Heart right ventricle (tissue), 16 donors: Measurements from ENCODE around the gene ST6GALNAC3. TPM values are rescaled to one million over a fixed set of nuclear protein-coding genes. Genes with fewer than 3 reads are reported as not detected.

Experiments
- ATAC-seq, 8 donors: fragments of 200-7000 bp; cut with Tn5 transposase; one replicate each; pipeline ENCODE4 v1.9.1; 2020; ENCODE audit warnings: mild to moderate bottlenecking in 8 of 8, moderate library complexity in 8 of 8, moderate number of reproducible peaks in 1 of 8
- DNase-seq, 2 donors: peaks; one replicate each; pipeline ENCODE4 v3.0.0-alpha.2; 2020
- H3K27ac ChIP-seq, 10 donors: fragments of 200-600 bp; sonication (generic) in 2 of 10; one replicate each; pipeline versions ENCODE4 v1.5.0 to v1.8.0; 2020 to 2022; ENCODE audit warnings: mild to moderate bottlenecking in 3 of 10
- H3K27me3 ChIP-seq, 7 donors: fragments of 200-600 bp; one replicate each; pipeline ENCODE4 v1.8.0; 2021 to 2022; ENCODE audit warnings: mild to moderate bottlenecking in 2 of 7
- H3K36me3 ChIP-seq, 9 donors: fragments of 200-600 bp; sonication (generic) in 1 of 9; one replicate each; pipeline versions ENCODE4 v1.5.0 to v1.8.0; 2020 to 2022; ENCODE audit warnings: mild to moderate bottlenecking in 2 of 9
- H3K4me1 ChIP-seq, 9 donors: fragments of 200-600 bp; sonication (generic) in 1 of 9; one replicate each; pipeline versions ENCODE4 v1.5.0 to v1.8.0; 2020 to 2022; ENCODE audit warnings: mild to moderate bottlenecking in 4 of 9
- H3K4me3 ChIP-seq, 10 donors: fragments of 200-600 bp; sonication (generic) in 2 of 10; one replicate each; pipeline versions ENCODE4 v1.5.0 to v1.8.0; 2020 to 2022; ENCODE audit warnings: mild to moderate bottlenecking in 7 of 10, moderate library complexity in 2 of 10
- H3K9me3 ChIP-seq, 11 donors: fragments of 200-600 bp in 10 of 11; sonication (generic) in 2 of 11; one replicate each; pipeline versions ENCODE4 v1.5.0 to v1.8.0; 2013 to 2022; ENCODE audit warnings: mild to moderate bottlenecking in 2 of 11, control low read depth in 1 of 11, moderate library complexity in 1 of 11
- whole genome bisulfite sequencing, 2 donors: extraction: QIAGEN DNeasy Blood & Tissue Kit; methylation state at CpG; one replicate each; pipeline ENCODE4 v1.1.7; 2013; ENCODE audit warnings: inconsistent platforms in 1 of 2; 5-methylcytosine and 5-hydroxymethylcytosine counted together
- intact Hi-C, 10 donors: fragments of 100-400 bp; cut with DNase I; formaldehyde crosslinking; loops; one replicate each; pipeline versions ENCODE4 v1.11.1 to v1.14.2; 2022
- polyA plus RNA-seq, 2 donors: library from polyadenylated mRNA; stranded (reverse); fragments of 200-250 nt; gene quantifications; one replicate each; pipeline ENCODE4 v1.2.3, GENCODE V29; 2013
- total RNA-seq, 10 donors: library from RNA; stranded (reverse); fragmentation: NEBNext Ultra II Directional in 3 of 10; extraction: Animal tissue kit (Norgen Biotek cat#: 25700) in 3 of 10; gene quantifications; one replicate each; pipeline versions ENCODE4 v1.2.1 to v1.2.4, GENCODE V29; 2021 to 2023
- TF ChIP-seq, protein P1 (sequence below), 9 donors: fragments of 200-600 bp; sonication (generic) in 2 of 9; IDR thresholded peaks; one replicate each; pipeline versions ENCODE4 v1.5.0 to v1.8.0; 2021 to 2022; ENCODE audit warnings: antibody characterized with exemption in 9 of 9, mild to moderate bottlenecking in 5 of 9, moderate library complexity in 1 of 9
- donor health status: Arrhythmogenic right ventricular cardiomyopathy.
- donor health status: ischemic (EF 13 %, LVEDD 7.1; RV severe dilation, severe dysfunction).
- donor health status: healthy with polysubstance abuse.
- donor health status: DM: no; HTN: yes; CAD: no.
- donor health status: DM: no; HTN: no; CAD: no.
- donor health status: ischemic (EF 25% LVEDD 6.9; RV normal size, moderate dysfunction).
- donor health status: ischemic (EF 25% LVEDD 5.7; RV mildly dilated, moderate dysfunction).
- donor health status: healthy.
- donor health status: DM: yes; HTN: yes; CAD: no.
- donor health status: Ischemic cardiomyopathy.
- donor health status: ischemic (EF 35%, LVEDD 5.7; RV mildly dilated, moderate dysfunction).
- donor health status: nonischemic (EF 11% LVEDD 7.7; RV severe dilation, severe dysfunction).
- donor health status: DM: yes; HTN: yes; CAD: no.
- donor health status: PGD.
- donor health status: ischemic (EF 29% LVEDD 5.4; RV normal size, mild dysfunction).
- donor health status: nonischemic (EF 23%, LVEDD 6.1; RV moderate dilation, normal function).

ST6GALNAC3 gene
- total and polyA plus RNA-seq, 12 donors: 2.8 to 10.3 (median 4.8) TPM

DNA sequence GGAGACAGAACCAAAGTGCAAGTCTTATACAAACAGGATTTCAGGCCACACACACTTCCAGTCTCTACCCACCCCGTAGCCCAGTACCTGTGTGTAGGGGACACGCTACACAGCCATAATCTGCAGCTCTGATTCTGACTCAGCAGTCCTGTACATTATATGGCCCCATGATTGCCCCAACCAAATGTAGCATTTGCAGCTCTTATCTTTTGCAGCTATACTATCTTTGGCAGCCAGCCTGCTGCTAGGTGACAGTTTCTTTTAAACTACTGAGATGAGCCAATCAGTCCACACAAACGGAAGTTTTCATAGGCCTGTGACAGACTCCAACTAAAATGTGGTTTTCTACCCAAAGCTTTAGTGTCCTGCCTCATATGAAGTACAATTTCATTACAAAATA is 533.2 kb downstream of the ST6GALNAC3 start:
- H3K4me3 ChIP-seq: no peak overlapping the region
- intact Hi-C loops: no loop called here

DNA sequence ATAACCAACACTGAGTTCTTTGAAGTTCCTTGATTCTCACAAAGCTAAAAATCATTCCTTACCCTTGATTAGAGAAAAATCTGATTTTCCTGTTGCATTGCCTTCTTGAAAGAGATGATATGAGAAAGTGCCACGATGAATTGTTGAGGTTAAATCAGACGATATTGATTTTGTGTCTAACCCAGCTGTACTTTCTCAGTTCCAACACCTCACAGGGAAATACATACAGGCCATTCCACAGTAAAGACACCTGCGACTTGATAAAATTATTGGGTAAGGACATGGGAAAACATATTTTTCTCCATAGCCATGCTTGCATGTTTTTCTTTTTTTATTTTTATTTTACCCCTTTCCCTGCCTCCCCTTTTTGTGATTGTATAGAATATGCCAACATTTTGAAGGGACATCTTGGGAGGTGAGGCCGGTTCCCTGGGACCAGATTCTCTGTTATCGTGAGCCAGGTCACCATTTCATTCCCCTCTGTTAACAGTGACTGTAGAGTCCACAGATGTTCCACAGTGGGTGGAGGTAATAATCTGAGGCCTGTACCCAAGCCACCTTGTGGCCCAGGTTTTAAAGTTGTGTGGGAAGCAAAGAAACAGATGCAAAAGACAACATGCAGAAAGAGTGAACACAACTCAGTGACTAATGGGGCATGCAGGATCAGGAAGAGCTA is 537.4 kb downstream of the ST6GALNAC3 start:
- H3K4me3 ChIP-seq: no peak overlapping the region
- no peaks in the 10 kb centered on the region for H3K27me3 ChIP-seq
- no peak for ATAC-seq
- no peaks in the 10 kb centered on the region for H3K9me3 ChIP-seq
- H3K36me3 ChIP-seq: no peaks in the 10 kb centered on the region
- H3K27ac ChIP-seq: no peak overlapping the region
- WGBS, 2 donors: 93 to 97% methylated on average over 5 of the region's 5 CpGs
- intact Hi-C loops: no loop called here
- TF ChIP-seq, protein P1, sequence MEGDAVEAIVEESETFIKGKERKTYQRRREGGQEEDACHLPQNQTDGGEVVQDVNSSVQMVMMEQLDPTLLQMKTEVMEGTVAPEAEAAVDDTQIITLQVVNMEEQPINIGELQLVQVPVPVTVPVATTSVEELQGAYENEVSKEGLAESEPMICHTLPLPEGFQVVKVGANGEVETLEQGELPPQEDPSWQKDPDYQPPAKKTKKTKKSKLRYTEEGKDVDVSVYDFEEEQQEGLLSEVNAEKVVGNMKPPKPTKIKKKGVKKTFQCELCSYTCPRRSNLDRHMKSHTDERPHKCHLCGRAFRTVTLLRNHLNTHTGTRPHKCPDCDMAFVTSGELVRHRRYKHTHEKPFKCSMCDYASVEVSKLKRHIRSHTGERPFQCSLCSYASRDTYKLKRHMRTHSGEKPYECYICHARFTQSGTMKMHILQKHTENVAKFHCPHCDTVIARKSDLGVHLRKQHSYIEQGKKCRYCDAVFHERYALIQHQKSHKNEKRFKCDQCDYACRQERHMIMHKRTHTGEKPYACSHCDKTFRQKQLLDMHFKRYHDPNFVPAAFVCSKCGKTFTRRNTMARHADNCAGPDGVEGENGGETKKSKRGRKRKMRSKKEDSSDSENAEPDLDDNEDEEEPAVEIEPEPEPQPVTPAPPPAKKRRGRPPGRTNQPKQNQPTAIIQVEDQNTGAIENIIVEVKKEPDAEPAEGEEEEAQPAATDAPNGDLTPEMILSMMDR (IDR thresholded peaks at IDR 0.05): no peak
- DNase-seq: no peak
- H3K4me1 ChIP-seq: peaks cover 0 to 16% (median 0%) of the 10 kb centered on the region in 9 donors

More for the DNA sequence above, 533.2 kb downstream of the ST6GALNAC3 start:
- Histone ChIP-seq H3K36me3 (no peaks in the 10 kb centered on the region), H3K4me1 (no peaks in the 10 kb centered on the region), H3K27ac (no peak overlapping the region), H3K27me3 (no peaks in the 10 kb centered on the region), H3K9me3 (no peaks in the 10 kb centered on the region)
- no peak for DNase-seq
- TF ChIP-seq, protein P1 (IDR thresholded peaks at IDR 0.05): no peak
- no peak for ATAC-seq
- 81 to 83% methylated on average over 3 of the region's 3 CpGs for WGBS, 2 donors

DNA sequence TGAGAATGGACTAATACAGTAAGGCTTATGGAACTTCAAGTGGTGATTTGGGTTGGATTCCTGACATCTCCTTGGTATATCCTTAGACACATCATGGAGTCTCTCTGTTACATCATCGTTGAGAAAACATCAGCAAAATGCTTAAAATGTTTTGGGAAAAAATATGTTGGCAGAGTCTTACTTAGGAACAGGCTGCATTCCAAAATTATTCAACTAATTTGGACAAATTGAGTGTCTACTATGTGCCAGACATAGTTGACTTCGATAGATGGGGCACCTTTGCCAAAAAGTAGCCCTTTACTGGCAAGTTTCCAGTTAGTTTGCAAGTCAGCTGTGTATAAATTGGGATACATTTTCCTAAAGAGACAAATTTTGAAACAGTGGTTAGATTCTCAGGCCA is 539.3 kb downstream of the ST6GALNAC3 start:
- TF ChIP-seq, protein P1 (IDR thresholded peaks at IDR 0.05): no peak
- ATAC-seq (no peak), DNase-seq (no peak)
- no peak overlapping the region for H3K4me3 ChIP-seq
- no peaks in the 10 kb centered on the region for H3K36me3 ChIP-seq
- intact Hi-C loops: no loop called here
- no peak overlapping the region for H3K27ac ChIP-seq
- peaks cover 0 to 16% (median 0%) of the 10 kb centered on the region in 9 donors for H3K4me1 ChIP-seq
- no peaks in the 10 kb centered on the region for H3K9me3 ChIP-seq
- no peaks in the 10 kb centered on the region for H3K27me3 ChIP-seq
- WGBS, 2 donors: 64 to 70% methylated on average over 2 of the region's 2 CpGs

DNA sequence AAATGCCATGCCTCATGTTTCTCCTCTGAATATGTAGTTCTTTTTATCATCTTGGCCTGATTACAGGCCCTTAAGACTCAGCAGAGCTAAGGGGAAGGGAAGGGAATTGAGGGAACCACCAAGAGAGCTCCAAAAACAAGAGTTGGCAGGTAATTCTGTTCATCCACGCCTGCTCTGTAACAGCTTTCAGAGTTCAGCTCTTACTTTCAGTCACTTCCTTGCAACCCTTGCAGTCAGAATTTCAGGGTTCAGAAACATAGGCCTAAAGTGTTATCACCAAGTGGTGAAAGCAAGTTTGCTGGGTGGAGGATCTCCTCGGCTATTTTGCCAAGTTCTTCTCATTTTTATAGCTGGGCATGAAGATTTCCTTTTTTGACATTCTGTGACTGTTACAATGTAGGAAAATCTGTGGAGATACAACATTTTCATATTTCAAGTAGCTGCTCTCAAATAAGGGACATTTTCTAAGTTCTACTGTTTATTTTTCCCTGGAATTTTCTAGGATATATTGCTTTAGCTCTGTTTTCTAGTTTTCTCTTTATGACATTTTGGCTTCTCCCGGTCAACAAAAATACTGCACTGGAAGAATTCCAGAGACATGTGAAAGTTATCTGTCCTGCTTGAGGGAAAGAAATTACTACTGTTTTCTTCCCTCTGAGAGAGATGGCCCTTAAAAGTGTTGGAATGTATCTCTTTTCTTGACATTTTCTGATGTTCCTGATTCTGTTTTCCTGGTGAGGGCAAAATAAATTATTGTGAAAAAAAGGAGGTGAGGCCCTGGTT is 540.9 kb downstream of the ST6GALNAC3 start:
- Histone ChIP-seq H3K9me3 (no peaks in the 10 kb centered on the region), H3K4me3 (no peak overlapping the region), H3K27ac (no peak overlapping the region), H3K27me3 (no peaks in the 10 kb centered on the region), H3K36me3 (no peaks in the 10 kb centered on the region), H3K4me1 (peaks cover 0 to 16% (median 0%) of the 10 kb centered on the region in 9 donors)
- DNase-seq (no peak), ATAC-seq (peak in 1 of 8 donors; percentile 11)
- TF ChIP-seq, protein P1 (IDR thresholded peaks at IDR 0.05): no peak
- 58 to 64% methylated on average over 3 of the region's 3 CpGs for WGBS, 2 donors
- intact Hi-C loops: no loop called here
